GM12864 (cell line): ENCODE results near the gene BTBD9.

Source experiments
- DNase-seq: peaks from one replicate; pipeline ENCODE4 v3.0.0-alpha.2; 2011; ENCODE audit warnings: low read depth
- H3K4me3 ChIP-seq: 2 replicates; pipeline ENCODE4 v1.5.1; 2011; ENCODE audit warnings: mild to moderate bottlenecking, low read depth, low read length, control low read depth
- CTCF ChIP-seq: IDR thresholded peaks from 2 replicates; pipeline ENCODE4 v1.5.1; 2011; ENCODE audit warnings: low read depth, mild to moderate bottlenecking, moderate library complexity, low read length, control low read depth, inconsistent platforms; ENCODE audit errors: missing control alignments

Gene BTBD9

GRCh38 chr6:38498805-38499445 is 140.8 kb downstream of the BTBD9 start:
- TF ChIP-seq CTCF: no peak
- H3K4me3 ChIP-seq: no peak overlapping the region
- DNase-seq: no peak

- no peak overlapping the region for H3K4me3 ChIP-seq
- TF ChIP-seq CTCF: no peak
- no peak for DNase-seq
Observed at GRCh38 chr6:38498085-38498484, 141.6 kb downstream of the BTBD9 start.

- TF ChIP-seq CTCF: no peak
- no peak for DNase-seq
- no peak overlapping the region for H3K4me3 ChIP-seq
Observed at GRCh38 chr6:38497546-38497945, 142.2 kb downstream of the BTBD9 start.

GRCh38 chr6:38495922-38496635 is 143.7 kb downstream of the BTBD9 start:
- DNase-seq: peak; percentile 12
- no peak overlapping the region for H3K4me3 ChIP-seq
- no peak for TF ChIP-seq CTCF

GRCh38 chr6:38495518-38495917 is 144.2 kb downstream of the BTBD9 start:
- no peak for TF ChIP-seq CTCF
- DNase-seq: no peak
- H3K4me3 ChIP-seq: no peak overlapping the region

GRCh38 chr6:38493931-38494547 is 145.7 kb downstream of the BTBD9 start:
- TF ChIP-seq CTCF: peak; percentile 69
- no peak overlapping the region for H3K4me3 ChIP-seq
- peak; percentile 60 for DNase-seq
